Stimulated activated memory B cell treated with anti-CD40 and anti-IgM and Interleukin-4, amounts not matched to agents 10 μg/mL and 1 μg/mL and 100 μg/mL, for 72 hours (primary cell): ENCODE results near the gene PRPF19.

ENCODE experiments used
- ATAC-seq: fragments of 150-1000 bp; cut with Tn5 transposase; 2 replicates; pipeline ENCODE4 v1.10.0; 2021
- H3K27ac Mint-ChIP-seq: one replicate; pipeline ENCODE4 v1.8.0; 2022; ENCODE audit warnings: mild to moderate bottlenecking, mixed read lengths
- H3K27me3 Mint-ChIP-seq: one replicate; pipeline ENCODE4 v1.8.0; 2022; ENCODE audit warnings: mixed read lengths
- H3K36me3 Mint-ChIP-seq: one replicate; pipeline ENCODE4 v1.8.0; 2022; ENCODE audit warnings: mixed read lengths
- H3K4me1 Mint-ChIP-seq: one replicate; pipeline ENCODE4 v1.8.0; 2022; ENCODE audit warnings: mixed read lengths
- H3K4me3 Mint-ChIP-seq: one replicate; pipeline ENCODE4 v1.8.0; 2022; ENCODE audit warnings: mild to moderate bottlenecking, moderate library complexity, mixed read lengths
- H3K9me3 Mint-ChIP-seq: one replicate; pipeline ENCODE4 v1.8.0; 2022; ENCODE audit warnings: mixed read lengths

Gene PRPF19

DNA sequence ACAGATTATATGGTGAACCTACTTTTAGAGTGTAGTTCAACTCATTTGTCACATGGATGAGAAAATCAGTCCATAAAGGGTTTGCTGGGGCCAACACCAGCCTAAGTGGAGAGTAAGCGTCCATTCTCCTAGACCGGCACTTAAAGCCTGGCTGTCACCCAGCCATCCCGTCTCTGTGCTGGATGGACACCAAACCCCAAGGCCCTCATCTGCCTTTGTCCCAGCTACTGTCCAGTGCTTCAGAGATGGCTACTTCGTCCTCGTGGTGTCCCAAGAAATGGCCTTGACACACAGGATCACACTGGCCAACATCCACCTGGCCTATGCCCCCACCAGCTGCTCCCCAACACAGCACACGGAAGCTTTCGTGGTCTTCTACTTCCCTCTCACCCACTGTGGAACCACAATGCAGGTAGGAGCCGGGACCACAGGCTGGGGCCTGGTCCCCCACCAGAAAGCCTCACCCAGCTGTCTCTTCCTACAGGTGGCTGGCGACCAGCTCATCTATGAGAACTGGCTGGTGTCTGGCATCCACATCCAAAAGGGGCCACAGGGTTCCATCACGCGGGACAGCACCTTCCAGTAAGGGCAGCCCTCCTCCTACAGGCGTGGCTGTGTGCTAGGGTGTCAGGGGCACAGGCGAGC is 35.5 kb downstream of the PRPF19 start:
- Mint-ChIP-seq H3K27me3 (peaks cover 20% of the 10 kb centered on the region), H3K36me3 (no peaks in the 10 kb centered on the region), H3K9me3 (no peaks in the 10 kb centered on the region), H3K4me1 (no peaks in the 10 kb centered on the region), H3K4me3 (no peak overlapping the region), H3K27ac (no peak overlapping the region)
- no peak for ATAC-seq

- Mint-ChIP-seq H3K27ac (no peak overlapping the region), H3K4me1 (no peaks in the 10 kb centered on the region), H3K9me3 (no peaks in the 10 kb centered on the region), H3K27me3 (peaks cover 20% of the 10 kb centered on the region), H3K4me3 (no peak overlapping the region), H3K36me3 (no peaks in the 10 kb centered on the region)
- ATAC-seq: no peak
These were observed 36.1 kb downstream of the PRPF19 start for GRCh38 chr11:60870276-60870675.

DNA sequence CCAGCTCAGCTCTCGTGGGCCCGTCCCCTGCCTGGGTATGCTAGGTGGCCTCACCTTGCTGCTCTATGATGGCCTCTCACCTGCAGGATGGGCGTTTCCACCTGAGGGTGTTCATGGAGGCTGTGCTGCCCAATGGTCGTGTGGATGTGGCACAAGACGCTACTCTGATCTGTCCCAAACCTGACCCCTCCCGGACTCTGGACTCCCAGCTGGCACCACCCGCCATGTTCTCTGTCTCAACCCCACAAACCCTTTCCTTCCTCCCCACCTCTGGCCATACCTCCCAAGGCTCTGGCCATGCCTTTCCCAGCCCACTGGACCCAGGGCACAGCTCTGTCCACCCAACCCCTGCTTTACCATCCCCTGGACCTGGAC is 36.9 kb downstream of the PRPF19 start:
- no peaks in the 10 kb centered on the region for H3K4me1 Mint-ChIP-seq
- no peak for ATAC-seq
- no peak overlapping the region for H3K27ac Mint-ChIP-seq
- H3K9me3 Mint-ChIP-seq: no peaks in the 10 kb centered on the region
- no peaks in the 10 kb centered on the region for H3K36me3 Mint-ChIP-seq
- H3K27me3 Mint-ChIP-seq: peaks cover 20% of the 10 kb centered on the region
- H3K4me3 Mint-ChIP-seq: no peak overlapping the region

- Mint-ChIP-seq H3K4me1 (no peaks in the 10 kb centered on the region), H3K27ac (no peak overlapping the region), H3K36me3 (no peaks in the 10 kb centered on the region), H3K4me3 (no peak overlapping the region), H3K27me3 (peaks cover 20% of the 10 kb centered on the region), H3K9me3 (no peaks in the 10 kb centered on the region)
- no peak for ATAC-seq
These were observed 37.5 kb downstream of the PRPF19 start for GRCh38 chr11:60868682-60869450.

- Mint-ChIP-seq H3K4me1 (no peaks in the 10 kb centered on the region), H3K27me3 (peaks cover 20% of the 10 kb centered on the region), H3K27ac (no peak overlapping the region), H3K4me3 (no peak overlapping the region), H3K9me3 (no peaks in the 10 kb centered on the region), H3K36me3 (no peaks in the 10 kb centered on the region)
- ATAC-seq: no peak
These were observed 38.3 kb downstream of the PRPF19 start for GRCh38 chr11:60867871-60868681.

DNA sequence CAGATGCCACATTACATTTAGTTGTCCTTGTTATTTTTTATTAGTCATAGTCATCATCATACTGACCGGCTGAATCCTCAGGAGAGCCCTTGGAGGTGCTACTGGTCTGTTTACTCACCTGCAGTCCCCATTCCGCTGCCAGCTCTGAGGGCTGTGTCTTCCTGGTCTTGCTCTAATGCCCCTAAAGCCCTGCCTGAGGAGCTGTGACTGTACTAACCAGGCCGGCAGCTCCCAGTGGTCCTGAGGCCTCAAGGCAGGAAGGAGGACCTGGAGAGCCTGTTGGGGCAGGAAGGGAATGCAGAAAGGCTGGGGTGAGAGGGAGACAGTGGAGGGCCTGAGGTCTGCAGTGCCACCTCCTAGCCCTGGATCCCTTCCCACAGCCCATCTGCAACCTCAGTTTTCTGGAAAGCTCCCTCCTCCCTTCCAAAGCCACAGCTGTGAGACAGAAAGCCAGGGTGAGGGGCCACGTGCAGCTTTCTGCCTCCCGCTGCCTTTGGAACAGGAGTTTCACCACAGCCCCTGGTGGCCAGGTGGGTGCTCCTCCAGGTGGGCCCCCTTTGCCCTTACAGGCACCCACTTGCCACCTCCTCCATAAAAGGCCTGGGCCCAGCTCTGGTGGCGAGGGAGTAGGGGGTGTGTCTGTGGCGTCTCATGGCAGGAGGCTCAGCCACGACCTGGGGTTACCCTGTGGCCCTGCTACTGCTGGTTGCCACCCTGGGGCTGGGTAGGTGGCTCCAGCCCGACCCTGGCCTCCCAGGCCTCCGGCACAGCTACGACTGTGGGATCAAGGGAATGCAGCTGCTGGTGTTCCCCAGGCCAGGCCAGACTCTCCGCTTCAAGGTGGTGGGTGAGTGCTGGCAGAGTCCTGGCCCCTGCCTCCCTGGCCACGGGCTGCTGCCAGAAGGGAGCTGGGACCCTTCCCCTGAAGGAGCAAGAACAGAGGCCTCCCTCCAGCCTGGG is 39.2 kb downstream of the PRPF19 start, which contains the start of gene ZP1:
Gene ZP1, plus strand, starts transcription at position 632 of the 960 bp plus-strand sequence. Its CDS starts 20 bp downstream, at position 652.
- peaks cover 25% of the 10 kb centered on the region for H3K27me3 Mint-ChIP-seq
- H3K27ac Mint-ChIP-seq: no peak within 1 kb of the TSS
- H3K4me3 Mint-ChIP-seq: no peak within 1 kb of the TSS
- peak; percentile 42 for ATAC-seq
- H3K36me3 Mint-ChIP-seq: no peaks in the 10 kb centered on the region
- no peaks in the 10 kb centered on the region for H3K4me1 Mint-ChIP-seq
- H3K9me3 Mint-ChIP-seq: no peaks in the 10 kb centered on the region

DNA sequence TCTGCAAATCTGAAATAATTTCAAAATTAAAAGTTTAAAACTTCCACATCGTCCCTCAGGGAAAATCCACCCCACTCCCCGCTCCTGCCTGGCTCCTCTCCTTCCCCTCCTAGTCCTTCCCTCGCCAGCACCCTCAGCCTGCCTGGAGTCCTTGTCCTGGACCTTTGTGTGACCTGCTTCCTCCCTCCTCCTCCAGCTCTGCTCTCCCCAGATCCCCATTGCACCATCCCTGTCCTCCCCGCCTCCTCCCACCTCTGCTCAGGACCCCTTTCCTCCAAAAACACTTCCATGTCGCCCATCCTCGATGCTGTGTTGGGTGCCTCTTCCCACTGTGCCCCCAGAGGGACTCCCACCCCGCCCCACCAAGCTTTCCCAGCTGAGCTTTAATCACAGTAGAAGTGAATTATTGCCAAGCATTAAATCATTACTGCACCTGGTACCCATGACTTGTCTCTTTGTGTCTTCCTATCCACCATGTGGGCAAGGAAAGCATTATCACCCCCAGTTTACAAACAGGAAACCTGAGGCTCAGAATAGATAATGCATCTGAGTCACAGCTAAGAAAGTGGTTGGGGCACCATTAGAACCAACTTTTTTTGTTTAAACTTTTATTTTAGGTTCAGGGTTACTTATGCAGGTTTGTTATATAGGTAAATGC is 41.4 kb downstream of the PRPF19 start:
- no peak for ATAC-seq
- Mint-ChIP-seq H3K9me3 (no peaks in the 10 kb centered on the region), H3K36me3 (no peaks in the 10 kb centered on the region), H3K27ac (no peak overlapping the region), H3K4me1 (no peaks in the 10 kb centered on the region), H3K27me3 (peaks cover 19% of the 10 kb centered on the region), H3K4me3 (no peak overlapping the region)

DNA sequence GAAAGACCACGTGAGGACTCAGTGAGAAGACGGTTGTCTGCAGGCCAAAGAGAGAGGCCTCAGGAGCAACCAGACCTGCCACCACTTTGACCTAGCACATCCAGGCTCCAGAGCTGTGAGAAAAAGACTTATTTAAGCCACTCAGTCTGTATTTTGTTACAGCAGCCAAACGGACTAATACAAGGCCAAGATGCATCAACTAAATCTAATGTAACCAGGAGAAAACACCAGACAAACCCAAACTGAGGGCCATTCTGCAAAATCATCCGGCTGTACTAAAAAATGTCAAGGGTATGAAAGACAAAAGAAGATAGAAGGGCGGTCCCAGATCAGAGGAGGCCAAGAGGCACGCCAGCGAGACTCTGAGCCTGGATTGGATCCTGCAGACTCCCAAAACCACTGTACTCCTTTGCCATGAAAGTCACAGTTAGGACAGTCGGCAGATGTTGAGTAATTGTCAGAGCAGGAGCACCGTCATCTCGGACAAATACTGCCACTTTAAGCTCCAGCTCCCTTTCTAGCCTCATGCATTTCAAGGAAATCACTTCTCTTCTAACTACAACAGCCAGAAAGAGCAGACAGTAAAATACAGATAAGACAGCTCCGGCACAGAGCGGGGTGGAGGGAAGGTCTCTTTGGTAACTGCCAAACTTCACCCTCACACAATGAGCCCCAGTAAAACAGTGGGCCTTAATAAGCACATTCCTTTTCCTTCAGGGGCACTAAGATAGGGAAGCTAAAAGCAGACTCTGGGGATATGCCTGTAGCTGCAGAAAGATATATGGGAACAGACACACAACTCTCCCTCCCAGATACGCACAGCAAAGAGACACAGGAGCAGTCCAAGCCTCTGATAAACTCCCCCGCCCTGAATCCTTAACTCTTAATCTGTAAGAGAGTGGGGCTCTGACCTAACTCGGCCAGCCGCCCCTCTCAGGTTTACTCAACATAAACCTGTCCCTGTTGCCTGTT is 42.5 kb downstream of the PRPF19 start:
- Mint-ChIP-seq H3K9me3 (no peaks in the 10 kb centered on the region), H3K27me3 (peaks cover 13% of the 10 kb centered on the region), H3K4me1 (no peaks in the 10 kb centered on the region), H3K27ac (no peak overlapping the region), H3K4me3 (no peak overlapping the region), H3K36me3 (no peaks in the 10 kb centered on the region)
- no peak for ATAC-seq

DNA sequence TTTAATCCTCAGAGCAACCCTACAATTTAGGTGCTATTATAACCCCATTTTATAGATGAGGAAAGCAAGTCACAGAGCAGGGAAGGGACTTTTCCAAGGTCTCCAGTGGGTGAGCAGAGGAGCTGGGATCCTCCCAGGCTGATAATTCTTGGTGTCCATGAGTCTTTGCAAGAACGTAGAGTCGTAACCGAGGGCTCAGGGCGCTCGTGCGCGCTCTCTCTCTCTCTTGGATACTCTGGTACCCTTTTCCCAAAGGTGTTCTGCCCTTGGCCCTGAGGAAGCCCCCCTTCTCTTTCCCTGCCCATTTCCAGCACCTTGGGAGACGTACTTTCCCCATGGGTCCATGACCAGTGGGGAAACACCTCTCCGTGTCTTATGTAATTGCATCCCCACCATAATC is 44.2 kb downstream of the PRPF19 start:
- Mint-ChIP-seq H3K27ac (no peak overlapping the region), H3K27me3 (peaks cover 8% of the 10 kb centered on the region), H3K4me3 (no peak overlapping the region), H3K4me1 (no peaks in the 10 kb centered on the region), H3K9me3 (no peaks in the 10 kb centered on the region), H3K36me3 (no peaks in the 10 kb centered on the region)
- ATAC-seq: no peak

GRCh38 chr11:60860943-60861342 is 45.4 kb downstream of the PRPF19 start:
- Mint-ChIP-seq H3K27me3 (peaks cover 8% of the 10 kb centered on the region), H3K4me1 (no peaks in the 10 kb centered on the region), H3K27ac (no peak overlapping the region), H3K9me3 (no peaks in the 10 kb centered on the region), H3K4me3 (no peak overlapping the region), H3K36me3 (no peaks in the 10 kb centered on the region)
- no peak for ATAC-seq

GRCh38 chr11:60859616-60860250 is 46.7 kb downstream of the PRPF19 start:
- H3K36me3 Mint-ChIP-seq: no peaks in the 10 kb centered on the region
- no peak overlapping the region for H3K4me3 Mint-ChIP-seq
- peaks cover 8% of the 10 kb centered on the region for H3K27me3 Mint-ChIP-seq
- ATAC-seq: no peak
- H3K9me3 Mint-ChIP-seq: no peaks in the 10 kb centered on the region
- no peaks in the 10 kb centered on the region for H3K4me1 Mint-ChIP-seq
- no peak overlapping the region for H3K27ac Mint-ChIP-seq

GRCh38 chr11:60858731-60859464 is 47.5 kb downstream of the PRPF19 start:
- Mint-ChIP-seq H3K9me3 (no peaks in the 10 kb centered on the region), H3K27ac (no peak overlapping the region), H3K36me3 (no peaks in the 10 kb centered on the region), H3K27me3 (peaks cover 8% of the 10 kb centered on the region), H3K4me3 (no peak overlapping the region), H3K4me1 (no peaks in the 10 kb centered on the region)
- no peak for ATAC-seq
